GM23338 (cell line): Measurements from ENCODE around the gene FAM53B. TPM values are rescaled to one million over a fixed set of nuclear protein-coding genes. Genes with fewer than 3 reads are reported as not detected.

Experiments
- JUNB ChIP-seq: IDR thresholded peaks from one replicate; pipeline ENCODE4 v1.6.1; 2016; ENCODE audit warnings: antibody characterized with exemption; ENCODE audit not compliant: unreplicated experiment
- REST ChIP-seq: IDR thresholded peaks from one replicate; pipeline ENCODE4 v1.6.1; 2018; ENCODE audit warnings: antibody characterized with exemption; ENCODE audit not compliant: unreplicated experiment
- ZNF462 ChIP-seq: fragments of 250-450 bp; sonication (Bioruptor Pico); IDR thresholded peaks from 2 replicates; pipeline ENCODE4 v1.5.0; 2020; ENCODE audit warnings: mild to moderate bottlenecking, moderate library complexity
- polyA plus RNA-seq: library from polyadenylated mRNA; unstranded; fragments of >200 nt; fragmentation: Nextera tagmentation; extraction: Ambion mirVana; gene quantifications from 2 replicates; pipeline ENCODE4 v1.2.1, GENCODE V29; 2016
- total RNA-seq: library from RNA; depleted of rRNA; stranded (reverse); fragments of >200 nt; shearing (Covaris generic); gene quantifications from 2 replicates; pipeline ENCODE4 v1.2.3, GENCODE V29; 2014

FAM53B gene
- total and polyA plus RNA-seq, 2 experiments from 2014 or later, result 3.0 to 20.3 TPM

- no peak for TF ChIP-seq ZNF462
- no peak for TF ChIP-seq REST
- no peak for TF ChIP-seq JUNB
Measured at GRCh38 chr10:124699471-124700292, 44.5 kb downstream of the FAM53B start (continued).
